GM18951 (cell line): ENCODE results near the gene BACE2.

Experiments
- POLR2A ChIP-seq: IDR thresholded peaks from 4 replicates; pipeline ENCODE4 v1.6.1; 2011; ENCODE audit warnings: mild to moderate bottlenecking; ENCODE audit not compliant: insufficient read length, insufficient read depth; ENCODE audit errors: extremely low read depth
- in situ Hi-C: fragments of 300-500 bp; cut with MboI; formaldehyde crosslinking; loops from one replicate; pipeline ENCODE4 v1.12.0; 2022; ENCODE audit warnings: low sequenced_read_pairs, mixed read lengths, inconsistent platforms; ENCODE audit not compliant: unreplicated experiment

The BACE2 gene

GRCh38 chr21:41199123-41199522 lies 31.2 kb downstream of the BACE2 start:
- in situ Hi-C loops: no loop called here
- no peak for TF ChIP-seq POLR2A

- in situ Hi-C loops: no loop called here
- TF ChIP-seq POLR2A: no peak
Observed at GRCh38 chr21:41199588-41199987, 31.6 kb downstream of the BACE2 start.

- TF ChIP-seq POLR2A: no peak
Observed at GRCh38 chr21:41201385-41201784, 33.4 kb downstream of the BACE2 start.

GRCh38 chr21:41204736-41205135 lies 36.8 kb downstream of the BACE2 start:
- no peak for TF ChIP-seq POLR2A
- in situ Hi-C loops: no loop called here

More at GRCh38 chr21:41201385-41201784, 33.4 kb downstream of the BACE2 start:
- in situ Hi-C loops: no loop called here

- in situ Hi-C loops: no loop called here
- TF ChIP-seq POLR2A: no peak
Observed at GRCh38 chr21:41207401-41208375, 39.7 kb downstream of the BACE2 start.

- no peak for TF ChIP-seq POLR2A
- in situ Hi-C loops: no loop called here
Observed at GRCh38 chr21:41208376-41208763, 40.4 kb downstream of the BACE2 start.

GRCh38 chr21:41209016-41209619 lies 41.2 kb downstream of the BACE2 start:
- in situ Hi-C loops: no loop called here
- TF ChIP-seq POLR2A: no peak

- in situ Hi-C loops: no loop called here
Observed at GRCh38 chr21:41210426-41211059, 42.6 kb downstream of the BACE2 start.

GRCh38 chr21:41211060-41211805 lies 43.3 kb downstream of the BACE2 start:
- in situ Hi-C loops: no loop called here

More at GRCh38 chr21:41210426-41211059, 42.6 kb downstream of the BACE2 start:
- TF ChIP-seq POLR2A: no peak

GRCh38 chr21:41213021-41213420 lies 45.1 kb downstream of the BACE2 start:
- in situ Hi-C loops: no loop called here
- no peak for TF ChIP-seq POLR2A

More at GRCh38 chr21:41211060-41211805, 43.3 kb downstream of the BACE2 start:
- no peak for TF ChIP-seq POLR2A

GRCh38 chr21:41215856-41216408 lies 48.0 kb downstream of the BACE2 start:
- in situ Hi-C loops: no loop called here
- TF ChIP-seq POLR2A: no peak

- TF ChIP-seq POLR2A: no peak
- in situ Hi-C loops: no loop called here
Observed at GRCh38 chr21:41216486-41216885, 48.5 kb downstream of the BACE2 start.
